HCT116 (cell line): Measurements from ENCODE around the gene ZFHX3. TPM values are rescaled to one million over a fixed set of nuclear protein-coding genes. Genes with fewer than 3 reads are reported as not detected.

Source experiments
- ATAC-seq: fragments of 200-7000 bp; cut with Tn5 transposase; 2 replicates; pipeline ENCODE4 v1.9.1; 2020; ENCODE audit warnings: mild to moderate bottlenecking, moderate library complexity
- BruUV-seq: library from RNA; stranded (reverse); fragments of 400-500 nt; replicated peaks from 2 replicates; lab custom pipeline; 2021; lab: Mats Ljungman, UMichigan
- CTCF ChIA-PET: fragments of 300-600 bp; sonication (Branson Sonifier 250); formaldehyde crosslinking; loops from one replicate; lab custom pipeline; 2021; ENCODE audit warnings: antibody characterized with exemption; lab: Charles Lee
- POLR2A ChIA-PET: fragments of 300-600, 350-600 bp; sonication (Branson Sonifier 250); formaldehyde crosslinking; loops from one replicate; lab custom pipeline; 2021; ENCODE audit warnings: antibody characterized with exemption; lab: Charles Lee
- RAD21 ChIA-PET, 2 experiments: fragments of 300-600 bp; sonication (Branson Sonifier 250); formaldehyde crosslinking; loops; one replicate each; lab custom pipeline; 2023; ENCODE audit warnings: low total read pairs in 2 of 2; ENCODE audit not compliant: uncharacterized antibody in 2 of 2, unreplicated experiment in 2 of 2, low non-redundant PET in 1 of 2; lab: Charles Lee
- DNase-seq: peaks from one replicate; pipeline ENCODE4 v3.0.0-alpha.2; 2010; ENCODE audit warnings: low read depth, low spot score
- H2AFZ ChIP-seq: fragments of 200-600 bp; shearing (Covaris generic), sonication (generic); 2 replicates; pipeline ENCODE4 v1.6.1; 2017; ENCODE audit warnings: low read depth, mixed run types, mixed read lengths, antibody characterized with exemption, low read length; ENCODE audit not compliant: poor library complexity, severe bottlenecking
- H3K27ac ChIP-seq: 2 replicates; pipeline ENCODE4 v1.5.1; 2012; ENCODE audit warnings: low read depth, low read length
- H3K27me3 ChIP-seq: fragments of 200-600 bp; sonication (generic); 2 replicates; pipeline ENCODE4 v1.6.1; 2016; ENCODE audit warnings: mixed run types, low read length, mixed read lengths; ENCODE audit not compliant: insufficient read depth
- H3K36me3 ChIP-seq, 2 experiments: fragments of 200-500 bp in 1 of 2; fragments of 200-600 bp in 1 of 2; sonication (Bioruptor generic) in 1 of 2; sonication (generic) in 1 of 2; 2 replicates each; pipeline versions ENCODE4 v1.5.1 to v1.6.1; 2014 to 2016; ENCODE audit warnings: low read length in 2 of 2, inconsistent platforms in 1 of 2, mixed read lengths in 1 of 2, mixed run types in 1 of 2; ENCODE audit not compliant: insufficient read depth in 2 of 2, control insufficient read depth in 1 of 2
- H3K4me1 ChIP-seq, 2 experiments: fragments of 200-600 bp in 1 of 2; sonication (generic) in 1 of 2; 2 replicates each; pipeline versions ENCODE4 v1.5.1 to v1.6.1; 2012 to 2017; ENCODE audit warnings: low read length in 2 of 2, inconsistent platforms in 1 of 2, mild to moderate bottlenecking in 1 of 2, mixed read lengths in 1 of 2, mixed run types in 1 of 2, moderate library complexity in 1 of 2; ENCODE audit not compliant: insufficient read depth in 2 of 2, control insufficient read depth in 1 of 2
- H3K4me2 ChIP-seq: fragments of 200-600 bp; sonication (generic); 2 replicates; pipeline ENCODE4 v1.6.1; 2017; ENCODE audit warnings: mixed run types, low read length, mixed read lengths
- H3K4me3 ChIP-seq, 2 experiments: fragments of 200-600 bp in 1 of 2; sonication (generic) in 1 of 2; replicated peaks in 1 of 2; 2 replicates each; pipeline ENCODE4 v1.5.1; 2011 to 2016; ENCODE audit warnings: low read length in 2 of 2, control low read depth in 1 of 2, low read depth in 1 of 2, mild to moderate bottlenecking in 1 of 2, mixed read lengths in 1 of 2, mixed run types in 1 of 2
- H3K79me2 ChIP-seq: fragments of 200-600 bp; sonication (generic); 2 replicates; pipeline ENCODE4 v1.6.1; 2017; ENCODE audit warnings: mild to moderate bottlenecking, mixed run types, low read length, moderate library complexity, mixed read lengths; ENCODE audit not compliant: insufficient read depth
- H3K9ac ChIP-seq: fragments of 200-600 bp; sonication (generic); 2 replicates; pipeline ENCODE4 v1.6.1; 2016; ENCODE audit warnings: low read length, mixed read lengths
- H3K9me2 ChIP-seq: fragments of 200-600 bp; sonication (generic), shearing (Covaris generic); 2 replicates; pipeline ENCODE4 v1.6.1; 2017; ENCODE audit warnings: mixed run types, mild to moderate bottlenecking, moderate library complexity; ENCODE audit not compliant: insufficient read depth
- H3K9me3 ChIP-seq, 2 experiments: fragments of 200-500 bp in 1 of 2; fragments of 200-600 bp in 1 of 2; sonication (Bioruptor generic) in 1 of 2; sonication (generic) in 1 of 2; 2 replicates each; pipeline ENCODE4 v1.6.1; 2014 to 2017; ENCODE audit warnings: low read length in 2 of 2, mixed read lengths in 2 of 2, inconsistent platforms in 1 of 2, low read depth in 1 of 2, mild to moderate bottlenecking in 1 of 2, mixed run types in 1 of 2, moderate library complexity in 1 of 2; ENCODE audit not compliant: control insufficient read depth in 1 of 2, insufficient read depth in 1 of 2
- H4K20me1 ChIP-seq: fragments of 200-600 bp; sonication (generic), shearing (Covaris generic); 2 replicates; pipeline ENCODE4 v1.6.1; 2017; ENCODE audit warnings: mixed run types, mild to moderate bottlenecking, moderate library complexity; ENCODE audit not compliant: insufficient read depth
- CEBPB ChIP-seq: IDR thresholded peaks from 2 replicates; pipeline ENCODE4 v1.6.1; 2012; ENCODE audit warnings: low read depth
- EZH2 ChIP-seq: fragments of 200-600 bp; sonication (generic); IDR thresholded peaks from 2 replicates; pipeline ENCODE4 v1.6.1; 2017; ENCODE audit warnings: antibody characterized with exemption, mixed run types
- FOSL1 ChIP-seq: IDR thresholded peaks from 2 replicates; pipeline ENCODE4 v1.6.1; 2012; ENCODE audit warnings: low read depth
- JUND ChIP-seq: IDR thresholded peaks from 2 replicates; pipeline ENCODE4 v1.6.1; 2012
- MAX ChIP-seq: IDR thresholded peaks from 2 replicates; pipeline ENCODE4 v1.6.1; 2012
- POLR2A ChIP-seq: IDR thresholded peaks from 2 replicates; pipeline ENCODE4 v1.7.0; 2011; ENCODE audit warnings: borderline replicate concordance; ENCODE audit not compliant: insufficient read depth, insufficient read length; ENCODE audit errors: extremely low read depth
- POLR2AphosphoS5 ChIP-seq: IDR thresholded peaks from 2 replicates; pipeline ENCODE4 v1.6.1; 2011; ENCODE audit warnings: mild to moderate bottlenecking, low read depth, low read length, moderate library complexity
- RAD21 ChIP-seq: IDR thresholded peaks from 2 replicates; pipeline ENCODE4 v1.6.1; 2012; ENCODE audit warnings: low read depth, mild to moderate bottlenecking
- REST ChIP-seq: IDR thresholded peaks from 2 replicates; pipeline ENCODE4 v1.6.1; 2012; ENCODE audit warnings: low read depth
- SIN3A ChIP-seq: IDR thresholded peaks from 2 replicates; pipeline ENCODE4 v1.6.1; 2012; ENCODE audit warnings: low read depth
- SP1 ChIP-seq: IDR thresholded peaks from 2 replicates; pipeline ENCODE4 v1.6.1; 2012; ENCODE audit warnings: low read depth
- SRF ChIP-seq: IDR thresholded peaks from 2 replicates; pipeline ENCODE4 v1.6.1; 2012; ENCODE audit warnings: low read depth
- TCF7L2 ChIP-seq: IDR thresholded peaks from 2 replicates; pipeline ENCODE4 v1.7.0; 2011; ENCODE audit warnings: borderline replicate concordance, inconsistent platforms; ENCODE audit not compliant: insufficient read depth, insufficient read length; ENCODE audit errors: extremely low read depth
- ZBTB33 ChIP-seq: IDR thresholded peaks from 2 replicates; pipeline ENCODE4 v1.6.1; 2011; ENCODE audit warnings: mild to moderate bottlenecking, low read length, moderate library complexity; ENCODE audit not compliant: insufficient replicate concordance; ENCODE audit errors: extremely low read depth
- ZNF274 ChIP-seq: fragments of 200-500 bp; sonication (Bioruptor generic); IDR thresholded peaks from 2 replicates; pipeline ENCODE4 v1.6.1; 2014; ENCODE audit warnings: mild to moderate bottlenecking, low read depth, low read length, inconsistent platforms
- intact Hi-C: fragments of 100-400 bp; cut with micrococcal nuclease; formaldehyde crosslinking; loops from 2 replicates; pipeline ENCODE4 v1.10.0; 2022
- total RNA-seq: library from RNA; stranded (reverse); gene quantifications from one replicate; pipeline ENCODE4 v1.2.1, GENCODE V29; 2021; ENCODE audit not compliant: unreplicated experiment

ZFHX3 gene
- total RNA-seq, 1 experiment from 2014 or later = 6.3 TPM

- Histone ChIP-seq H3K79me2 (peaks cover 32% of the 10 kb centered on the region; the same call in 1 of the 2 replicates), H4K20me1 (no peaks in the 10 kb centered on the region), H3K9me2 (no peaks in the 10 kb centered on the region), H3K4me1 (peaks cover 0 to 11% of the 10 kb centered on the region in 2 experiments; a peak in 2 of 4 replicates), H3K9me3 (no peaks in the 10 kb centered on the region), H3K27me3 (no peaks in the 10 kb centered on the region), H3K9ac (no peak overlapping the region), H3K36me3 (no peaks in the 10 kb centered on the region), H3K4me3 (no peak overlapping the region)
- no peak for DNase-seq
- no TSS peak for BruUV-seq
- intact Hi-C loops = no loop called here
- CTCF ChIA-PET = no interaction called here
- no peak for TF ChIP-seq CEBPB
- TF ChIP-seq JUND = no peak
- no peak for TF ChIP-seq REST
- TF ChIP-seq SRF = no peak
- TF ChIP-seq TCF7L2 = no peak
- no peak for TF ChIP-seq EZH2
- TF ChIP-seq ZBTB33 = no peak
- no peak for TF ChIP-seq SIN3A
- TF ChIP-seq POLR2AphosphoS5 = no peak
- TF ChIP-seq MAX = no peak
- no peak for TF ChIP-seq FOSL1
- TF ChIP-seq ZNF274 = no peak
- no peak for TF ChIP-seq SP1
- TF ChIP-seq POLR2A = no peak
- no peak for TF ChIP-seq RAD21
- TF ChIP-seq, all 23 proteins: peak for 0
- ChIA-PET POLR2A (no interaction called here), RAD21 (no interaction called here)
- ATAC-seq = no peak
- no peak overlapping the region for H2AFZ ChIP-seq
- H3K27ac ChIP-seq = no peak overlapping the region
- no peak overlapping the region for H3K4me2 ChIP-seq
Measured at GRCh38 chr16:73028263-73028662, 19.7 kb downstream of the ZFHX3 start.
